ENCODE results near the gene SNCB. TPM values are rescaled to one million over a fixed set of nuclear protein-coding genes. Genes with fewer than 3 reads are reported as not detected.

SNCB gene
- total and polyA plus RNA-seq, 2 of the 13 experiments (the other 11 are each of a cell fraction or from before 2014, with no cell fraction given): not detected

GRCh38 chr5:176620333-176620981, 9.9 kb downstream of the SNCB start (continued):
- TF ChIP-seq DMTF1 (CRISPR knock-in tag; IDR thresholded peaks at IDR 0.05): no peak
- TF ChIP-seq, protein P1, sequence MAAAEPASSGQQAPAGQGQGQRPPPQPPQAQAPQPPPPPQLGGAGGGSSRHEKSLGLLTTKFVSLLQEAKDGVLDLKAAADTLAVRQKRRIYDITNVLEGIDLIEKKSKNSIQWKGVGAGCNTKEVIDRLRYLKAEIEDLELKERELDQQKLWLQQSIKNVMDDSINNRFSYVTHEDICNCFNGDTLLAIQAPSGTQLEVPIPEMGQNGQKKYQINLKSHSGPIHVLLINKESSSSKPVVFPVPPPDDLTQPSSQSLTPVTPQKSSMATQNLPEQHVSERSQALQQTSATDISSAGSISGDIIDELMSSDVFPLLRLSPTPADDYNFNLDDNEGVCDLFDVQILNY (CRISPR knock-in tag; conservative IDR thresholded peaks at IDR 0.05): no peak
- no peak for TF ChIP-seq ZNF589 (CRISPR knock-in tag; conservative IDR thresholded peaks at IDR 0.05)

- intact Hi-C loops (cut with micrococcal nuclease; ENCODE audit: unreplicated experiment): no loop called here
- peak overlapping the region; percentile 3; the same call in 1 of the 2 replicates for H3K4me2 ChIP-seq (ENCODE audit: low read depth, low read length)
Measured at GRCh38 chr5:176619569-176620332, 10.6 kb downstream of the SNCB start.

More at GRCh38 chr5:176619569-176620332, 10.6 kb downstream of the SNCB start:
- no peaks in the 10 kb centered on the region for H3K4me1 ChIP-seq (ENCODE audit: insufficient read depth, low read length)
- H2AFZ ChIP-seq (ENCODE audit: low read length): no peak overlapping the region
- DNase-seq (ENCODE audit: low spot score): no peak
- peaks cover 9 to 65% of the 10 kb centered on the region in 2 experiments for H3K27me3 ChIP-seq (ENCODE audit: control insufficient read depth in 1 of 2, insufficient read depth in 2 of 2, low read length in 2 of 2)
- no peak for FAIRE-seq
- TF ChIP-seq PLRG1 (conservative IDR thresholded peaks at IDR 0.05): no peak
- TF ChIP-seq, protein P2, sequence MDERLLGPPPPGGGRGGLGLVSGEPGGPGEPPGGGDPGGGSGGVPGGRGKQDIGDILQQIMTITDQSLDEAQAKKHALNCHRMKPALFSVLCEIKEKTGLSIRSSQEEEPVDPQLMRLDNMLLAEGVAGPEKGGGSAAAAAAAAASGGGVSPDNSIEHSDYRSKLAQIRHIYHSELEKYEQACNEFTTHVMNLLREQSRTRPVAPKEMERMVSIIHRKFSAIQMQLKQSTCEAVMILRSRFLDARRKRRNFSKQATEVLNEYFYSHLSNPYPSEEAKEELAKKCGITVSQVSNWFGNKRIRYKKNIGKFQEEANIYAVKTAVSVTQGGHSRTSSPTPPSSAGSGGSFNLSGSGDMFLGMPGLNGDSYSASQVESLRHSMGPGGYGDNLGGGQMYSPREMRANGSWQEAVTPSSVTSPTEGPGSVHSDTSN (CRISPR knock-in tag; IDR thresholded peaks at IDR 0.05): no peak
- TF ChIP-seq YEATS2 (CRISPR knock-in tag; IDR thresholded peaks at IDR 0.05; ENCODE audit: borderline replicate concordance): no peak
- no peak for TF ChIP-seq ISX (CRISPR knock-in tag; conservative IDR thresholded peaks at IDR 0.05)
- no peak for TF ChIP-seq ZFX (CRISPR knock-in tag; IDR thresholded peaks at IDR 0.05; ENCODE audit: low read depth)
- TF ChIP-seq ZSCAN22 (CRISPR knock-in tag; IDR thresholded peaks at IDR 0.05): no peak
- no peak for TF ChIP-seq KAT8 (CRISPR knock-in tag; IDR thresholded peaks at IDR 0.05)
- WGBS (ENCODE audit: low lambda C conversion rate): 70% methylated on average over 30 of the region's 59 CpGs
- H3K36me3 ChIP-seq (replicated peaks in 1 of 2; ENCODE audit: control insufficient read depth in 1 of 2, insufficient read depth in 2 of 2, low read length in 2 of 2): no peaks in the 10 kb centered on the region
- no peaks in the 10 kb centered on the region for H4K20me1 ChIP-seq (ENCODE audit: insufficient read depth, low read length)
- POLR2A ChIA-PET: no interaction called here
- in situ Hi-C loops (cut with HindIII; ENCODE audit: extremely low pct_ligation_motif_present, low pct_unique_long_range_greater_than_20kb): no loop called here
- no peak; the same call in 2 of the 3 replicates for ATAC-seq
- no peak overlapping the region for H3K27ac ChIP-seq (ENCODE audit: extremely low read length, insufficient read depth, low read length)
- CTCF ChIA-PET (ENCODE audit: low intra/inter-chr PET ratio, low total read pairs): no interaction called here
- no peak overlapping the region for H3K9ac ChIP-seq (ENCODE audit: insufficient read depth, low read depth, low read length)
- H3K79me2 ChIP-seq (ENCODE audit: insufficient read depth, low read length): no peaks in the 10 kb centered on the region
- no peaks in the 10 kb centered on the region for H3K9me3 ChIP-seq (ENCODE audit: low read length)
- BruUV-seq (replicated peaks): no TSS peak
- H3K4me3 ChIP-seq (replicated peaks in 1 of 3; ENCODE audit: insufficient read depth in 1 of 3, low read depth in 2 of 3, low read length in 3 of 3): no peak overlapping the region; a peak in 1 of 6 replicates
